Stomach smooth muscle (tissue), 2 donors: ENCODE results near the gene IL25.

Source experiments
- H3K27ac ChIP-seq: one replicate; pipeline ENCODE4 v1.7.0; 2013; ENCODE audit warnings: mild to moderate bottlenecking, low read length, inconsistent platforms
- H3K27me3 ChIP-seq, 2 donors: one replicate each; pipeline ENCODE4 v1.7.0; 2013; ENCODE audit warnings: low read length in 2 of 2; ENCODE audit not compliant: insufficient read depth in 2 of 2, control insufficient read depth in 1 of 2
- H3K36me3 ChIP-seq, 2 donors: one replicate each; pipeline ENCODE4 v1.7.0; 2013; ENCODE audit warnings: low read length in 2 of 2; ENCODE audit not compliant: control insufficient read depth in 2 of 2, insufficient read depth in 2 of 2
- H3K4me1 ChIP-seq: one replicate; pipeline ENCODE4 v1.7.0; 2013; ENCODE audit warnings: low read length; ENCODE audit not compliant: control insufficient read depth, insufficient read depth
- H3K4me3 ChIP-seq, 2 donors: one replicate each; pipeline ENCODE4 v1.7.0; 2013; ENCODE audit warnings: low read length in 2 of 2
- H3K9ac ChIP-seq, 2 donors: one replicate each; pipeline ENCODE4 v1.7.0; 2013; ENCODE audit warnings: low read length in 2 of 2, mild to moderate bottlenecking in 1 of 2
- H3K9me3 ChIP-seq, 2 donors: one replicate each; pipeline ENCODE4 v1.7.0; 2013; ENCODE audit warnings: low read length in 2 of 2; ENCODE audit not compliant: control insufficient read depth in 2 of 2
- donor health status: healthy.
- donor health status: Pancreatic carcinoma.

Gene IL25

GRCh38 chr14:23376482-23377197 is 4.0 kb downstream of the IL25 start, which contains the start of gene CMTM5:
TSS of gene CMTM5 (plus strand) at chr14:23377046. CDS start at chr14:23377252, 206 bp downstream.
- Histone ChIP-seq H3K9me3 (no peaks in the 10 kb centered on the region), H3K4me1 (peaks cover 3% of the 10 kb centered on the region), H3K27me3 (peaks cover 2 to 3% of the 10 kb centered on the region in 2 donors), H3K36me3 (no peaks in the 10 kb centered on the region), H3K9ac (peak within 1 kb of the TSS; percentile 28 to 47), H3K27ac (peak within 1 kb of the TSS; percentile 46), H3K4me3 (peak within 1 kb of the TSS in 1 of 2 donors; percentile 62)

DNA sequence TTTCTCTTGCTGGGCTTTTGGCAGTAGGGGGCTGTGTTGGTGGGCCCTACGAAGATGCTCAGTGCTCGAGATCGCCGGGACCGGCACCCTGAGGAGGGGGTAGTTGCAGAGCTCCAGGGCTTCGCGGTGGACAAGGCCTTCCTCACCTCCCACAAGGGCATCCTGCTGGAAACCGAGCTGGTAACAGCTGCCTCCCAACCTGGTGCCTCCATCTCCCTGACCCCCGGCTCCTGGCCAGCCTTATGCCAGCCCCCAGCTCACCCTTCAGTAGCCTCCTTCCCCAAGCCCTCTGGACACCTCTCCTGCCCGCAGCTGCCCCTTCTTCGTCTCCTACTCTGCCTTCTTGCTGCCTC is 4.6 kb downstream of the IL25 start:
- Histone ChIP-seq H3K9ac (peak overlapping the region; percentile 5 to 28), H3K4me1 (peaks cover 3% of the 10 kb centered on the region), H3K9me3 (no peaks in the 10 kb centered on the region), H3K36me3 (no peaks in the 10 kb centered on the region), H3K27me3 (peaks cover 2 to 3% of the 10 kb centered on the region in 2 donors), H3K27ac (no peak overlapping the region), H3K4me3 (peak overlapping the region in 1 of 2 donors; percentile 62)

DNA sequence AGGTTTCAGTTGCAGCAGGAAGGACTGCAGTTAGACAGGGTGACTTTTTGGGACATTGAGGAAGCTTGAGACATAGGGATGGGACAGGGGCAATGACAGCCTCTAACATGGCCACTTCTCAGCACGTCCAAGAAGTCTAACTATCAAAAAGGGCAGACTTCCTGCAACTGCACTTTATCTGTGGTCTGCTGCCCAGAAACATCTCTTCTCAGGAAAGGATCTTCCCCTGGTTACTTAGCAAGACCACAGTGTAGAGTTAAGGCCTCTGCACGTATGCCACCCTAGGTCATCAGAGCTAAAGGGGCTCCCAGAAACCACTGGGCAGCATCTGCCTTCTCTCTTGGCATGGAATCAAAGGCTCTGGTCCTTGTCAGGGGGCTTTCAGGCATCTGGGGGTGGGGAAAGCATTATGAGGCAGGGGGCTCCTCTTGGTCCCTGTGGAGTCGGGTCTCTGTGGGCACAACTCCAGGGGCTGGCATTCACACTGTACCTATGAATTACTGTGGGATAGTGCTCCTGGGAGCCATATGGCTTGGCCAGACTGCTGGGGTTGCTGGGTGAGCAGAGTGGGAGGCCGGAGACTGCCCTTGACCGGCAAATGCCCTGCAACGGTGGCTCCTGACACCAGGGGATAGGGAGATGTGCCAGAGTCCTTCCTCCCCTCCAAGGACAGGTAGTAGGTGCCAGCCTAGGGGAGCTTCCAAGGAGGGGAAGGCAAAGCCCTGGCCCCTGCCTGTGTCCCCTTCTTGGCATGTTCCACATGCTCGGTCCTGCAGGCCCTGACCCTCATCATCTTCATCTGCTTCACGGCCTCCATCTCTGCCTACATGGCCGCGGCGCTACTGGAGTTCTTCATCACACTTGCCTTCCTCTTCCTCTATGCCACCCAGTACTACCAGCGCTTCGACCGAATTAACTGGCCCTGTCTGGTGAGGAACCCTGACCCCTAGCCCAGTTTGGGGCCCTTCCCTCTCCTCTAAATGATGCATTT is 5.3 kb downstream of the IL25 start:
- Histone ChIP-seq H3K27ac (no peak overlapping the region), H3K9ac (peak overlapping the region; percentile 5 to 22), H3K36me3 (no peaks in the 10 kb centered on the region), H3K9me3 (no peaks in the 10 kb centered on the region), H3K4me3 (no peak overlapping the region), H3K4me1 (peaks cover 3% of the 10 kb centered on the region), H3K27me3 (peaks cover 2 to 3% of the 10 kb centered on the region in 2 donors)

- peaks cover 3% of the 10 kb centered on the region for H3K4me1 ChIP-seq
- no peaks in the 10 kb centered on the region for H3K9me3 ChIP-seq
- H3K27me3 ChIP-seq: peaks cover 2 to 3% of the 10 kb centered on the region in 2 donors
- H3K9ac ChIP-seq: no peak overlapping the region
- no peaks in the 10 kb centered on the region for H3K36me3 ChIP-seq
- no peak overlapping the region for H3K27ac ChIP-seq
- H3K4me3 ChIP-seq: no peak overlapping the region
Measured at GRCh38 chr14:23378612-23379220, 6.1 kb downstream of the IL25 start.

GRCh38 chr14:23379366-23380196 is 7.0 kb downstream of the IL25 start:
- H3K4me1 ChIP-seq: peaks cover 3% of the 10 kb centered on the region
- no peak overlapping the region for H3K9ac ChIP-seq
- no peak overlapping the region for H3K27ac ChIP-seq
- no peak overlapping the region for H3K4me3 ChIP-seq
- no peaks in the 10 kb centered on the region for H3K36me3 ChIP-seq
- no peaks in the 10 kb centered on the region for H3K9me3 ChIP-seq
- H3K27me3 ChIP-seq: peaks cover 2 to 3% of the 10 kb centered on the region in 2 donors

DNA sequence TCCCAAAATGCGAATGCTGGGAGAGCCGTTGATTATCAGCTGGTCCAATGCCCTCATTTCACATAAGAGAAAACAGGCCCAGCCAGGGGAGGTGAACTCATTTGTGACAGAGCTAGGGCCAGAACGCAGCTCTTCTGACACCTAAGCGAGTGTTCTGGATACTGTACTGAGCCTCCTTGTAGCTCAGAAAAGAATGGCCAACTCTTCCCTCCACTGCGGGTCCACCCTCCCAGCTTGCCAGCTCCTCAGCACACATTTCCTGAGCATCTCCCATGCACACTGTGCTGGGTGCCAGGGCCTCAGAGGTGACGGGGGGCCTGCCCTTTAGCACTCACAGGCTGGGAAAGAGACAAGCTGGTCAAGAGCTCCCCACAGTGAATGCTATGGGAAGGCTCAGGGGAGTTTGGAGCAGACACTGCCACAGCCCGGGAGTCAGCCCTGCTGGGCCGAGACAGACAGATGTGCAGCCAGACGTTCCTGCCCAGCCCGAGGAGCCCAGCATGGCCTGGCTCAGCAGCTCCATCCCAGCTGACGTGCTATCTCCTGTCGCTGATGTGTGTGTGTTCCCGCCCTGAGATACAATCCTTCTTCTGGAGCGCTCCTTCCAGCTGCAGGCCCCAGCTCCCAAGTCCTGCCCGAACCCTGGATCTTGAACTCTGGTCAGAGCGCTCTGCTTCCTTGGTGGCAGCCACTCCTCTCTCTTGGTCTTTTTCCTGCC is 7.7 kb downstream of the IL25 start:
- peaks cover 3% of the 10 kb centered on the region for H3K4me1 ChIP-seq
- H3K27me3 ChIP-seq: peaks cover 2 to 3% of the 10 kb centered on the region in 2 donors
- H3K9me3 ChIP-seq: no peaks in the 10 kb centered on the region
- H3K4me3 ChIP-seq: no peak overlapping the region
- H3K27ac ChIP-seq: no peak overlapping the region
- H3K36me3 ChIP-seq: no peaks in the 10 kb centered on the region
- no peak overlapping the region for H3K9ac ChIP-seq

DNA sequence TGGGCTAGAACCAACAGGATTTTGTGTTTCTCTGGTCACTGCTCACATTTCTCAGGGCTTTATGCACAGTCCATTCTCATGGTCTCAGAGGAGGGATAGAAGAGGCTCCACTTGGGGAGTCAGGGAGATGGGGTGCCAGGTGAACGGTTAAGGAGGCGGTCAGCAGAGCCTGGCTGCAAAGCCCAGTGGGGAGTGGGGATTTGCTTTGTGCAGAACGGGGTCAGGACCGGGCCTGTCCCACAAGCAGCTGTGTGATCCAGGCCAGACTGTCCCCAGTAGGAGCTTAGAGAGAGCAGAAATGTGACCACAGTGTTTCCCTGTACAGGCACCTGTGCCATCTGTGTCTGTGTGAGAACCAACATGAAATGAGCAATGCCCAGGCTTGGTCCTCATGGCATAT is 8.4 kb downstream of the IL25 start:
- Histone ChIP-seq H3K4me3 (no peak overlapping the region), H3K9ac (no peak overlapping the region), H3K36me3 (no peaks in the 10 kb centered on the region)

GRCh38 chr14:23381871-23382270 is 9.3 kb downstream of the IL25 start:
- Histone ChIP-seq H3K9me3 (no peaks in the 10 kb centered on the region), H3K4me3 (no peak overlapping the region), H3K27ac (no peak overlapping the region), H3K36me3 (no peaks in the 10 kb centered on the region), H3K4me1 (no peaks in the 10 kb centered on the region), H3K27me3 (peaks cover 2 to 3% of the 10 kb centered on the region in 2 donors), H3K9ac (no peak overlapping the region)

More for the DNA sequence above, 8.4 kb downstream of the IL25 start:
- peaks cover 3% of the 10 kb centered on the region for H3K4me1 ChIP-seq
- H3K27me3 ChIP-seq: peaks cover 2 to 3% of the 10 kb centered on the region in 2 donors
- no peak overlapping the region for H3K27ac ChIP-seq
- H3K9me3 ChIP-seq: no peaks in the 10 kb centered on the region

- Histone ChIP-seq H3K27ac (no peak overlapping the region), H3K4me3 (no peak overlapping the region), H3K27me3 (peaks cover 2 to 3% of the 10 kb centered on the region in 2 donors), H3K9ac (no peak overlapping the region), H3K9me3 (no peaks in the 10 kb centered on the region), H3K36me3 (no peaks in the 10 kb centered on the region), H3K4me1 (no peaks in the 10 kb centered on the region)
Measured at GRCh38 chr14:23382276-23382675, 9.7 kb downstream of the IL25 start.
